Keratinocyte (primary cell): ENCODE measurements around the gene APBB1. TPM values are rescaled to one million over a fixed set of nuclear protein-coding genes. Genes with fewer than 3 reads are reported as not detected.

Experiments
- DNase-seq: peaks from one replicate; pipeline ENCODE4 v3.0.0-alpha.2; 2011; ENCODE audit warnings: low read depth, missing footprints, low spot score
- FAIRE-seq: peaks from 2 replicates; lab custom pipeline; 2011; peaks lifted over from hg19 to GRCh38; lab: Jason Lieb, UNC
- H2AFZ ChIP-seq: 2 replicates; pipeline ENCODE4 v1.6.0; 2012; ENCODE audit warnings: low read length, control low read depth, inconsistent platforms; ENCODE audit not compliant: control insufficient read depth
- H3K27ac ChIP-seq: 2 replicates; pipeline ENCODE4 v1.5.1; 2011; ENCODE audit warnings: low read length; ENCODE audit not compliant: control insufficient read depth, insufficient read depth
- H3K27me3 ChIP-seq: 3 replicates; pipeline ENCODE4 v1.6.0; 2011; ENCODE audit warnings: low read length; ENCODE audit not compliant: control insufficient read depth, insufficient read depth; ENCODE audit errors: extremely low read depth
- H3K36me3 ChIP-seq, 2 experiments: 2 replicates in 1 of 2; 3 replicates in 1 of 2; pipeline ENCODE4 v1.5.1; 2011; ENCODE audit warnings: low read length in 2 of 2, mild to moderate bottlenecking in 1 of 2; ENCODE audit not compliant: control insufficient read depth in 2 of 2, insufficient read depth in 2 of 2; ENCODE audit errors: extremely low read depth in 1 of 2
- H3K4me1 ChIP-seq: 3 replicates; pipeline ENCODE4 v1.5.1; 2011; ENCODE audit warnings: low read length; ENCODE audit not compliant: control insufficient read depth, insufficient read depth; ENCODE audit errors: extremely low read depth
- H3K4me2 ChIP-seq: 3 replicates; pipeline ENCODE4 v1.6.0; 2011; ENCODE audit warnings: low read depth, low read length; ENCODE audit not compliant: control insufficient read depth, insufficient read depth; ENCODE audit errors: extremely low read depth
- H3K4me3 ChIP-seq, 3 experiments: fragments of 200-600 bp in 1 of 3; sonication (generic) in 1 of 3; 2 replicates in 2 of 3; 3 replicates in 1 of 3; pipeline ENCODE4 v1.5.1; 2011 to 2016; ENCODE audit warnings: low read length in 3 of 3, mild to moderate bottlenecking in 3 of 3, control low read depth in 2 of 3, inconsistent platforms in 1 of 3, low read depth in 1 of 3, mixed read lengths in 1 of 3, mixed run types in 1 of 3, moderate library complexity in 1 of 3; ENCODE audit not compliant: control insufficient read depth in 2 of 3, insufficient read depth in 2 of 3; ENCODE audit errors: extremely low read depth in 1 of 3
- H3K79me2 ChIP-seq: 2 replicates; pipeline ENCODE4 v1.6.0; 2012; ENCODE audit warnings: low read length; ENCODE audit not compliant: control insufficient read depth, insufficient read depth
- H3K9ac ChIP-seq: 3 replicates; pipeline ENCODE4 v1.6.0; 2011; ENCODE audit warnings: low read length; ENCODE audit not compliant: control insufficient read depth, insufficient read depth; ENCODE audit errors: extremely low read depth
- H3K9me1 ChIP-seq: 3 replicates; pipeline ENCODE4 v1.6.0; 2011; ENCODE audit warnings: low read length; ENCODE audit not compliant: control insufficient read depth, insufficient read depth; ENCODE audit errors: extremely low read depth
- H3K9me3 ChIP-seq: 2 replicates; pipeline ENCODE4 v1.5.1; 2012; ENCODE audit warnings: low read depth, low read length; ENCODE audit not compliant: control insufficient read depth
- H4K20me1 ChIP-seq: 3 replicates; pipeline ENCODE4 v1.6.0; 2011; ENCODE audit warnings: low read length; ENCODE audit not compliant: control insufficient read depth, insufficient read depth; ENCODE audit errors: extremely low read depth
- EZH2 ChIP-seq: IDR thresholded peaks from one replicate; pipeline ENCODE4 v1.6.1; 2012; ENCODE audit warnings: inconsistent platforms, mild to moderate bottlenecking, low read length, moderate library complexity
- dilution Hi-C: fragments of 300-500 bp; cut with MboI; formaldehyde crosslinking; loops from one replicate; pipeline ENCODE4 v1.7.0; 2020; ENCODE audit warnings: low sequenced_read_pairs; ENCODE audit not compliant: extremely low pct_ligation_motif_present
- polyA plus RNA-seq, 5 experiments: library from polyadenylated mRNA; depleted of rRNA in 3 of 5; stranded (reverse) in 3 of 5; stranded (forward) in 1 of 5; unstranded in 1 of 5; fragments of >200 nt; gene quantifications; 1 replicate in 1 of 5; 2 replicates in 3 of 5; 3 replicates in 1 of 5; pipeline versions ENCODE4 v1.2.1 to v1.2.3, GENCODE V29; 2011 to 2012; ENCODE audit warnings: missing spikeins in 2 of 5, low read depth in 1 of 5, low replicate concordance in 1 of 5
- TF ChIP-seq, protein P1 (sequence below), 3 experiments: IDR thresholded peaks in 1 of 3; conservative IDR thresholded peaks in 1 of 3; optimal IDR thresholded peaks in 1 of 3; 2 replicates in 2 of 3; 3 replicates in 1 of 3; pipeline versions ENCODE3 to v1.5.1; 2011; ENCODE audit warnings: low read length in 3 of 3, mild to moderate bottlenecking in 3 of 3, moderate library complexity in 2 of 3, control low read depth in 1 of 3, inconsistent platforms in 1 of 3; ENCODE audit not compliant: insufficient read depth in 2 of 3; ENCODE audit errors: extremely low read depth in 1 of 3

APBB1 gene
- polyA plus RNA-seq, 1 donor (not counting 4 experiments of a cell fraction or from before 2014, with no cell fraction given), result 3.7 TPM

- no peak for TF ChIP-seq EZH2
- TF ChIP-seq, protein P1, sequence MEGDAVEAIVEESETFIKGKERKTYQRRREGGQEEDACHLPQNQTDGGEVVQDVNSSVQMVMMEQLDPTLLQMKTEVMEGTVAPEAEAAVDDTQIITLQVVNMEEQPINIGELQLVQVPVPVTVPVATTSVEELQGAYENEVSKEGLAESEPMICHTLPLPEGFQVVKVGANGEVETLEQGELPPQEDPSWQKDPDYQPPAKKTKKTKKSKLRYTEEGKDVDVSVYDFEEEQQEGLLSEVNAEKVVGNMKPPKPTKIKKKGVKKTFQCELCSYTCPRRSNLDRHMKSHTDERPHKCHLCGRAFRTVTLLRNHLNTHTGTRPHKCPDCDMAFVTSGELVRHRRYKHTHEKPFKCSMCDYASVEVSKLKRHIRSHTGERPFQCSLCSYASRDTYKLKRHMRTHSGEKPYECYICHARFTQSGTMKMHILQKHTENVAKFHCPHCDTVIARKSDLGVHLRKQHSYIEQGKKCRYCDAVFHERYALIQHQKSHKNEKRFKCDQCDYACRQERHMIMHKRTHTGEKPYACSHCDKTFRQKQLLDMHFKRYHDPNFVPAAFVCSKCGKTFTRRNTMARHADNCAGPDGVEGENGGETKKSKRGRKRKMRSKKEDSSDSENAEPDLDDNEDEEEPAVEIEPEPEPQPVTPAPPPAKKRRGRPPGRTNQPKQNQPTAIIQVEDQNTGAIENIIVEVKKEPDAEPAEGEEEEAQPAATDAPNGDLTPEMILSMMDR (optimal IDR thresholded peaks at IDR 0.05 in 1 of 3, IDR thresholded peaks at IDR 0.05 in 1 of 3, conservative IDR thresholded peaks at IDR 0.05 in 1 of 3; ENCODE audit: extremely low read depth in 1 of 3, insufficient read depth in 2 of 3, low read length in 3 of 3), result no peak
- DNase-seq (no peak), FAIRE-seq (no peak)
- Histone ChIP-seq H3K9ac (no peak overlapping the region), H3K79me2 (no peaks in the 10 kb centered on the region), H3K4me1 (no peaks in the 10 kb centered on the region), H4K20me1 (no peaks in the 10 kb centered on the region), H3K27ac (no peak overlapping the region), H3K4me2 (no peak overlapping the region), H3K9me3 (no peaks in the 10 kb centered on the region), H3K27me3 (no peaks in the 10 kb centered on the region), H3K9me1 (no peaks in the 10 kb centered on the region), H2AFZ (no peak overlapping the region), H3K4me3 (no peak overlapping the region), H3K36me3 (no peaks in the 10 kb centered on the region)
- dilution Hi-C loops, result no loop called here
Measured at GRCh38 chr11:6350486-6350885, 68.4 kb downstream of the APBB1 start.

DNA sequence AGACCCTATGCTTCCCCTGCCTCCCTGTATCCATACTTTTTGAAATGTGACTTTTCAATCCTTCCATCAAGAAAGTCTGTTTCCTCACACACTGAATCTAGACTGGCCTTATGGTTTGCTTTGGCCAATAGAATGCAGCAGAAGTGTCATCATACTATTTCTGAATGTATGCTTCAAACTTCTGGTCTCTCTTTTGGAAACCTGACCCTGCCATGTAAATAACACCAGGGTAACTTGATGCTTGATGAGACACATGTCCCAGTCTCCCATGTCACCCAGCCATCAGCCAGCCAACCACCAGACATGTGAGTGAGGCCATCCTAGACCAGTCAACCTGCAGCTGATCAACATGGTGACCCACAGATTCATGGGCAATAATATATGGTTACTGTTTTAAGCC, 68.9 kb downstream of the APBB1 start:
- Histone ChIP-seq H3K4me3 (no peak overlapping the region), H4K20me1 (no peaks in the 10 kb centered on the region), H3K9me1 (no peaks in the 10 kb centered on the region), H3K36me3 (no peaks in the 10 kb centered on the region), H3K27ac (no peak overlapping the region), H3K27me3 (no peaks in the 10 kb centered on the region), H3K79me2 (no peaks in the 10 kb centered on the region), H2AFZ (no peak overlapping the region), H3K4me2 (no peak overlapping the region), H3K9me3 (no peaks in the 10 kb centered on the region), H3K9ac (no peak overlapping the region), H3K4me1 (no peaks in the 10 kb centered on the region)
- dilution Hi-C loops, result no loop called here
- TF ChIP-seq EZH2, result no peak
- TF ChIP-seq, protein P1 (optimal IDR thresholded peaks at IDR 0.05 in 1 of 3, IDR thresholded peaks at IDR 0.05 in 1 of 3, conservative IDR thresholded peaks at IDR 0.05 in 1 of 3; ENCODE audit: extremely low read depth in 1 of 3, insufficient read depth in 2 of 3, low read length in 3 of 3), result no peak
- no peak for FAIRE-seq
- no peak for DNase-seq
